ENCODE data around the gene TSPAN1. TPM values are rescaled to one million over a fixed set of nuclear protein-coding genes. Genes with fewer than 3 reads are reported as not detected.

The TSPAN1 gene
- total RNA-seq, 1 donor from 2014 or later, result 4.2 TPM

DNA sequence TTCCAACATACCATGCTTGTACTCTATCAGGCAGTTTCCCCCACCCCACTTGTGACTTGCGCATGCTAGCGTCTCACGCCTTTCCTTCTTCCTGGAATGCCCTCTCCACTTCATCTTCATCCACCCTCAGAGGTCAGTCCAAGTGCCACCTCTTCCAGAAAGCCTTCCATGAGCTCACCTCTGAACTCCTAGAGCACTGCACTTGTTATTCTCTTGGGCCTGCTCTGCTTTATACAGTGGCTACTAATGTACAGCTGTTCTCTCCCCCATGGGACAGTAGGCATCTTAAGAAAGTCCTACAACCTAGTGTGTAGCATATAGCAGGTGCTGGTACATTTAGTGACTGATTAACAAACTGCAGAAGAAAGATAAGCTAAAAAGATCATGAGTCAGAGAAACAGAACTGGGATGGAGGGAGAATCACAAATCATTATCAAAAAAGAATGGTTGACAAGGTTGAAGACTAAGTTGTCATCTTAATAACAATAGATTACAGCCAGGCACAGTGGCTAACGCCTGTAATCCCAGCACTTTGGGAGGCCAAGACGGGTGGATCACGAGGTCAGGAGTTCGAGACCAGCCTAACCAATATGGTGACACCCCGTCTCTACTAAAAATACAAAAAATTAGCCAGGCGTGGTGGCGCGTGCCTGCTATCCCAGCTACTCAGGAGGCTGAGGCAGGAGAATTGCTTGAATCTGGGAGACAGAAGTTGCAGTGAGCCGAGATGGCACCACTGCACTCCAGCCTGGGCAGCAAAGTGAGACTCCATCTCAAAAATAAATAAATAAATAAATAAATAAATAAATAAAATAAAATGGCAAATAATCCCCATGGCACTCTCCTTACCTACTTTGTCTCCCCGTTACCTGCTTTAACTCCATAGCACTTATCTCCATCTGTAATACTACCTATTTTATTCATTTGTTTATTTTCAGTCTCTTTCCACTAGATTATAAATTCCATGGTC lies 16.3 kb upstream of the TSPAN1 start:
- ATAC-seq (no peak), DNase-seq (ENCODE audit: low spot score) (no peak)
- intact Hi-C loops (cut with DNase I), result no loop called here

DNA sequence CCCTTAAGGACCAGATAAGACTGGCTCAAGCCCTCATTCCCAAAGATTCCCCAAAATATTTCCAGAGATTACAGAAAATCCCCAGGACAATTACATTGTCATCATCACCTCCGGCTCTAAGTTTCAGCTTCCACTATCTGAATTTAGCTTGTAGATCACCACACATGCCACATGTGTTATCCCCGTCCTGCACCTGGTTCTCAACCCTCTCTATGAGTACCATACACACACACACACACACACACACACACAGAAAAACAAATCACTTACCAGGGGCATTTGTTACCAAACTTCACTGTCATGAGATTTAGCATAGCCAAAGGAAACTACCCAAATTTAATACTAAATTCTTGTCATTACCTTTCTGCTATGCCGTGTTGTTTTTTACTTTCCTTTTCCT lies 15.4 kb upstream of the TSPAN1 start:
- DNase-seq (ENCODE audit: low spot score) (no peak), ATAC-seq (no peak)
- intact Hi-C loops (cut with DNase I), result no loop called here

GRCh38 chr1:46160212-46160611 lies 14.7 kb upstream of the TSPAN1 start:
- ATAC-seq (no peak), DNase-seq (ENCODE audit: low spot score) (no peak)
- intact Hi-C loops (cut with DNase I), result no loop called here

GRCh38 chr1:46166521-46167462 lies 8.1 kb upstream of the TSPAN1 start:
- ATAC-seq (peak; percentile 55), DNase-seq (ENCODE audit: low spot score) (no peak)
- intact Hi-C loops (cut with DNase I), result no loop called here

- intact Hi-C loops (cut with DNase I), result no loop called here
- ATAC-seq (no peak), DNase-seq (ENCODE audit: low spot score) (no peak)
Measured at GRCh38 chr1:46168477-46168876, 6.4 kb upstream of the TSPAN1 start.

GRCh38 chr1:46169811-46170454 lies 5.0 kb upstream of the TSPAN1 start:
- intact Hi-C loops (cut with DNase I), result no loop called here
- no peak for ATAC-seq
- no peak for DNase-seq (ENCODE audit: low spot score)

- DNase-seq (ENCODE audit: low spot score), result no peak
Measured at GRCh38 chr1:46171351-46171750, 3.5 kb upstream of the TSPAN1 start.

DNA sequence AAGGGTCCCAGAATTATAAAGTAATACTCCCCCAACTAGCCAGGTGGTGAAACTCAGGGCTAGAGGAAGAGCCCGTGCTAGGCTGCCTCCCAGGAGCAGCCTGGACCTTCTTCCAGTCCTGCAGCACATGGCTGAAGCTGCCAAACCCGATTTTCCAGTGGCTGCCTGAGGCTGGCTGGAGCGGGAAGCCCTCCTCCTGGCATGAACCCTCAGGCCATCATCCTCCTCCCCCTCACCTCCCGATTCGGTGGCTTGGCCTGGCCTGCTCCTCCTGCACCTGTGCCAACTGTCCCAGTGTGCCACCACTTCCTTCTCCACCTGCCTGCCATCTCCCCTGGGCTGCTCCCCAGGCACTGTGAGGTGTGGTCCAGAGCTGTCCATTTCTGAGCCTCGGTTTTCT lies 3.0 kb upstream of the TSPAN1 start:
- DNase-seq (ENCODE audit: low spot score) (no peak), ATAC-seq (no peak)
- intact Hi-C loops (cut with DNase I), result no loop called here

More at GRCh38 chr1:46171351-46171750, 3.5 kb upstream of the TSPAN1 start:
- intact Hi-C loops (cut with DNase I), result no loop called here
- no peak for ATAC-seq

- ATAC-seq (no peak), DNase-seq (ENCODE audit: low spot score) (no peak)
- intact Hi-C loops (cut with DNase I), result no loop called here
Measured at GRCh38 chr1:46172321-46172720, 2.6 kb upstream of the TSPAN1 start.

DNA sequence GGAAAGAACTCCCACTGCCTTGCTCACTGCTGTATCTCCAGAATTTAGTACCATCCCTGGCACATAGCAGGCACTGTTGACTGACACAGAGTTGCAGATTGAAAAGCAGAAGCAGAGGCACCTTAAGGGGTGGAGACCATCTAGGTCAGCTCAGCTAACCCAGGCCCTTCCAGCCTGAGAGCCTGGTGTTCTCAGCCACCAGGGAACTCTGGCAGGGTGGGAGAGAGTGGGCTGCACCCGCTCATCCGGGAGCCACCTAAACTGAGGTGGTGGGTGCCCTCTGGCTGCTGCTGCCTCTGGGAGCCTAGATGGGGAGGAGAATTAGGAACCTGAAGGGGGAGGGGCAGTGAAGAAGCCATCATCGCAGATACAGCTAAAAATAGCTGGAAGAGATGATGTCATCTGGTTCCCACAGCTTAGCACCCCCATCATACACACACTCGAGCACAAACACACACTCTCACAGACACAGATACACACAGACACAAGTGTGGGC lies 1.5 kb upstream of the TSPAN1 start:
- DNase-seq (ENCODE audit: low spot score), result peak; percentile 47
- ATAC-seq, result no peak
- intact Hi-C loops (cut with DNase I), result no loop called here

DNA sequence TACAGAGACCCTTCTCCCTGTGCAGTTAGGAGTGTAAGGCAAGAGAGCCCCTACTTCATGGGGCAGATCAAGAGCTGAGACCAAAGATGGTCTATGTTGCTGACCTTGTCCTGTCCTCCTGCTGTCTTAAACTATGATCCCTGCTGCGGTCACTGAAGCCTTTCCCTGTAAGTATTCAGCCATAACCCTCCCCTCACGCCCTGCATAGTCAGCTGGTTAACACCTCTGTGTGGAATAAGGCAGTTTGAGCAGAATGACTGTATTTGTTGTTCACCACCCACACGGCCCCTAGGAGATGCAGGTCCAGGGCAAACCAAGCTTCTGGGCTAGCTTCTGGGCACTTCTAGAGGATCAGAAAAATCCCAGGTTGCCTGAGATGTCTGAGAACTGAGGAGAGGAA lies 356 bp downstream of the TSPAN1 start:
- ATAC-seq, result no peak
- intact Hi-C loops (cut with DNase I), result no loop called here
- DNase-seq (ENCODE audit: low spot score), result no peak

GRCh38 chr1:46176211-46176865 lies 1.5 kb downstream of the TSPAN1 start, which contains the start of gene P3R3URF:
Gene P3R3URF (minus strand): TSS chr1:46176488. CDS start chr1:46176471, 17 bp downstream.
- no peak for ATAC-seq

DNA sequence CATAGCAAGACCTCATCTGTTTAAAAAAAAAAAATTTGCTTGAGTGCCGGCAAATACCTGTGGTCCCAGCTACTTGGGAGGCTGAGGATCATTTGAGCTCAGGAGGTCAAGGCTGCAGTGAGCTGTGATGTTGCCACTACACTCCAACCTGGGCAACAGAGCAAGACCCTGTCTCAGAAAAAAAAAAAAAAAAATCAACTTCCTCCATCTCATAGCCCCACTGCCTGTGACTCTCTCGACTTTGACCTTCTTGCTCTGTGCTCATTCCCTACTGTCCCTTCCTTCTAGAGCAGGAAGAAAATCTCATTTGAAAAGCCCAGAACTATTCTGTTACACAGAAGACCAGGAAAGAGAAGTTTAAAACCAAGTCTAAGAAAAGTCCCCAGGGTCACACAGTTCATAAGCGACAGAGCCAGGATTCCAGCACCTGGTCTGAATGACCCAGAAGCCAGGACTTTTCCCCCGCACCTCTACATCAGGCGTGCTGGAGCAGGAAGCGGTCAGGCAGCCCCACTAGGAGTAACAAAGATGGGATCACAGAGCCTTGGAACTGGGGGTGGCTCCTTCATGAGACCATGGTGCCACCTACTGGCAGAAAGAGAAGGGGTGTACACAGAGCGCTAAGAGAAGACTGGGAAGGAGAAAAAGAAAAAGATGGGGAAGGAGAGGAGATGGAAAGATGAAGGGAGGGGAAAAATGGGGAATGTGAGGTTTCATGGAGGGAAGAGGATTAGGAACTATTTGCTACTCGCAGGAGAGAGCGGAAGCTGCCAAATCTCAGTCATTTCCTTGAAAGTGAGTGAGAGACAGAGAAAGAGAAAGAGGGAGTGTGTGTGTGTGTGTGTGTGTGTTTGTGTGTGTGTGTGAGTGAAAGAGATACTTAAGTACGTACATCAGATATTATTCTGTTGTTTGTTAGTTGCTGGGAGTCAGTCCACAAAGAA lies 4.5 kb downstream of the TSPAN1 start:
- peak; percentile 88 for DNase-seq (ENCODE audit: low spot score)
- peak; percentile 94 for ATAC-seq
- intact Hi-C loops (cut with DNase I), result loop anchor here (2.0 kb wide), 1 partner anchor 143 kb away; no protein-coding TSS in a partner anchor

More at GRCh38 chr1:46176211-46176865, 1.5 kb downstream of the TSPAN1 start, which contains the start of gene P3R3URF:
- intact Hi-C loops (cut with DNase I), result no loop called here
- no peak for DNase-seq (ENCODE audit: low spot score)

GRCh38 chr1:46180082-46180616 lies 5.3 kb downstream of the TSPAN1 start:
- no peak for DNase-seq (ENCODE audit: low spot score)
- intact Hi-C loops (cut with DNase I), result no loop called here
- ATAC-seq, result no peak

DNA sequence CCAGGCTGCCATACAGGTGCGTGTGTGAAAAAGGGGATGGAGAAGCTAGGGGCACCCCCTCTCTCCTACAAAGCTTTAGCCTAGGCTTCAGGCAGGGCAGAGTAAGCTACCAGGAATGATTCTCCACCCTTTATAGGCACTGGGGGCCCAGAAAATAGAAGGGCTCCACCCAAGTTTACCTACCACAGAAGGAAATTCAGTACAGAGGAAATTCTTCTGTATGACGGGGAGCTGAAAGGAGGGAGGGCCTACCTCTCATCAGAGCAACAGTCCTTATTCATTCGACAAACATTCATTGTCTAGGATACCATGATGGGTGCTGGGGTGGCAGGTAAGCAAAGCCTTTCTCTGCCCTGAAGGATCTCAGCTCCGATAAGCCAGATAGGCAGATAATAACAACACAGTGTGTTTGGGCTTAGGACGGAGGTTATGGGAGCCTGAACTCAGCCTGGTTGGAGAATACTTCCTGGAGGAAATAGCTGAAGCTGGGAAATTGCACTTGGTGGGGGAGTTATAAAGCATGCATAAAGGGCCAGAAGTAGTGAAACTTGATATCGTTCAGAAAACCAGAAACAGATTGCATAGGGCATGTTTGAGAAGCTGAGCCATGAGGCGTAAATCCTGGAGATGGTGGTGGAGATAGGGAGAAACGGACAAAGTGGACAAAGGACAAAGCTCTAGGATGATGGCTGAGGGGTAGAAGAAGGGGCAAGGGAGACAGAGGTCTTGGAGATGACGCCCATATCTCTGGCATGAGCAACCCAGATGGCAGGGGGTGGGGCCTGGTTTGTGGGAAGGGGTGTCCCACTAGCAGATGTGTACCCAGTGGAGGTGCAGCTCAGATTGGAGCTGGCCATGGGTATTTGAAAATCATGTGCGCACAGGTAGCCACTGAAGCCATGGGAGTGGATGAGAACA lies 6.7 kb downstream of the TSPAN1 start:
- intact Hi-C loops (cut with DNase I), result no loop called here
- DNase-seq (ENCODE audit: low spot score), result no peak
- no peak for ATAC-seq
